Psoas muscle (tissue), 8 donors: ENCODE data around the gene MAP1S. TPM values are rescaled to one million over a fixed set of nuclear protein-coding genes. Genes with fewer than 3 reads are reported as not detected.

Source experiments
- ATAC-seq, 4 donors: fragments of 200-7000 bp; cut with Tn5 transposase; one replicate each; pipeline ENCODE4 v1.9.1; 2020; ENCODE audit warnings: moderate library complexity in 3 of 4, mild to moderate bottlenecking in 2 of 4
- DNase-seq, 2 donors: peaks; one replicate each; pipeline ENCODE4 v3.0.0-alpha.2; 2020
- H3K27ac ChIP-seq: fragments of 200-600 bp; one replicate; pipeline ENCODE4 v1.8.0; 2022
- H3K27me3 ChIP-seq, 3 donors: fragments of 200-600 bp in 1 of 3; one replicate each; pipeline versions ENCODE4 v1.6.1 to v1.8.0; 2013 to 2022; ENCODE audit warnings: low read length in 2 of 3, mild to moderate bottlenecking in 2 of 3, moderate library complexity in 1 of 3; ENCODE audit not compliant: insufficient read depth in 3 of 3
- H3K36me3 ChIP-seq, 2 donors: fragments of 200-600 bp in 1 of 2; one replicate each; pipeline versions ENCODE4 v1.6.1 to v1.8.0; 2013 to 2022; ENCODE audit warnings: low read depth in 1 of 2, mild to moderate bottlenecking in 1 of 2, moderate library complexity in 1 of 2; ENCODE audit not compliant: insufficient read depth in 1 of 2
- H3K4me1 ChIP-seq: fragments of 200-600 bp; one replicate; pipeline ENCODE4 v1.8.0; 2022
- H3K4me3 ChIP-seq: fragments of 200-600 bp; one replicate; pipeline ENCODE4 v1.8.0; 2022; ENCODE audit warnings: mild to moderate bottlenecking
- H3K9me3 ChIP-seq: fragments of 200-600 bp; one replicate; pipeline ENCODE4 v1.8.0; 2022
- WGBS, 3 donors: extraction: QIAGEN DNeasy Blood & Tissue Kit; methylation state at CpG; one replicate each; pipeline versions ENCODE4 v1.1.6 to v1.1.7; 2013; 5-methylcytosine and 5-hydroxymethylcytosine counted together
- intact Hi-C, 2 donors: fragments of 100-400 bp; cut with DNase I; formaldehyde crosslinking; loops; one replicate each; pipeline versions ENCODE4 v1.11.0 to v1.14.2; 2022
- polyA plus RNA-seq, 3 donors: library from polyadenylated mRNA; stranded (reverse); fragments of 200-250 nt; gene quantifications; one replicate each; pipeline ENCODE4 v1.2.3, GENCODE V29; 2013
- total RNA-seq, 4 donors: library from RNA; stranded (reverse); fragmentation: NEBNext Ultra II Directional in 2 of 4; extraction: Animal tissue kit (Norgen Biotek cat#: 25700) in 2 of 4; gene quantifications; one replicate each; pipeline versions ENCODE4 v1.2.1 to v1.2.4, GENCODE V29; 2021 to 2023
- TF ChIP-seq, protein P1 (sequence below): fragments of 200-600 bp; IDR thresholded peaks from one replicate; pipeline ENCODE4 v1.8.0; 2022; ENCODE audit warnings: antibody characterized with exemption
- donor health status: healthy with polysubstance abuse.
- donor health status: DM: no; HTN: no; CAD: no; lungs with moderate emphysema.
- donor health status: Bipolar disorder and iron deficiency.
- donor health status: healthy.
- donor health status: DM: yes; HTN: yes; CAD: no.
- donor health status: DM: no; HTN: no; CAD: no.
- donor health status: DM: no; HTN: no; CAD: no.
- donor health status: DM: yes; HTN: yes; CAD: no.

The MAP1S gene
- total and polyA plus RNA-seq, 7 donors = 19.1 to 60.6 (median 42.4) TPM

DNA sequence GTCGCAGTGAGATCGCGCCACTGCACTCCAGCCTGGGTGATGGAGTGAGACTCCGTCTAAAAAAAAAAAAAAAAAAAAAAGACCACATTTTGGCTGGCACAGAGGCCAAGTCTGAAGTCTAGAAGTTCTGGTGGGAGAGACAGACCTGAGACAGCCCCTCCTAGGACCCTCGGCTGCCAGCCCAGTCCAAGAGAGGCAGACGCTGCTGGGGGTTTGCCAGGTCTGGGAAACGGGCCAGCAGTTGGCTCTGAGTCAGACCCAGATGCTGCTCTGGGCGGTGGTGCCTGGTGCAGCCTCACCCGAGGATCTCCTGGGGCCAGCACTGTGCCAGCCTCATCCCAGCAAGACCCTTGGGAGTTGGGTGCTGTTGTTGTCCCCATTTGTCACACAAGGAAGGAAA lies 37.8 kb downstream of the MAP1S start:
- no peak overlapping the region for H3K27ac ChIP-seq
- no peaks in the 10 kb centered on the region for H3K4me1 ChIP-seq
- DNase-seq = no peak
- TF ChIP-seq, protein P1, sequence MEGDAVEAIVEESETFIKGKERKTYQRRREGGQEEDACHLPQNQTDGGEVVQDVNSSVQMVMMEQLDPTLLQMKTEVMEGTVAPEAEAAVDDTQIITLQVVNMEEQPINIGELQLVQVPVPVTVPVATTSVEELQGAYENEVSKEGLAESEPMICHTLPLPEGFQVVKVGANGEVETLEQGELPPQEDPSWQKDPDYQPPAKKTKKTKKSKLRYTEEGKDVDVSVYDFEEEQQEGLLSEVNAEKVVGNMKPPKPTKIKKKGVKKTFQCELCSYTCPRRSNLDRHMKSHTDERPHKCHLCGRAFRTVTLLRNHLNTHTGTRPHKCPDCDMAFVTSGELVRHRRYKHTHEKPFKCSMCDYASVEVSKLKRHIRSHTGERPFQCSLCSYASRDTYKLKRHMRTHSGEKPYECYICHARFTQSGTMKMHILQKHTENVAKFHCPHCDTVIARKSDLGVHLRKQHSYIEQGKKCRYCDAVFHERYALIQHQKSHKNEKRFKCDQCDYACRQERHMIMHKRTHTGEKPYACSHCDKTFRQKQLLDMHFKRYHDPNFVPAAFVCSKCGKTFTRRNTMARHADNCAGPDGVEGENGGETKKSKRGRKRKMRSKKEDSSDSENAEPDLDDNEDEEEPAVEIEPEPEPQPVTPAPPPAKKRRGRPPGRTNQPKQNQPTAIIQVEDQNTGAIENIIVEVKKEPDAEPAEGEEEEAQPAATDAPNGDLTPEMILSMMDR = no peak
- H3K9me3 ChIP-seq = no peaks in the 10 kb centered on the region
- no peak overlapping the region for H3K4me3 ChIP-seq
- H3K36me3 ChIP-seq = no peaks in the 10 kb centered on the region
- WGBS, 3 donors = 12 to 15% (median 13%) methylated on average over 8 to 9 of the region's 9 CpGs
- intact Hi-C loops = no loop called here
- no peak for ATAC-seq
- peaks cover 0 to 8% (median 8%) of the 10 kb centered on the region in 3 donors for H3K27me3 ChIP-seq

GRCh38 chr19:17758515-17758914 lies 39.2 kb downstream of the MAP1S start:
- H3K27me3 ChIP-seq = peaks cover 0 to 6% (median 4%) of the 10 kb centered on the region in 3 donors
- WGBS, 3 donors = 54% methylated on average over 5 of the region's 5 CpGs
- no peak for DNase-seq
- no peak overlapping the region for H3K27ac ChIP-seq
- H3K36me3 ChIP-seq = no peaks in the 10 kb centered on the region
- H3K9me3 ChIP-seq = no peaks in the 10 kb centered on the region
- intact Hi-C loops = no loop called here
- TF ChIP-seq, protein P1 = no peak
- H3K4me3 ChIP-seq = no peak overlapping the region
- H3K4me1 ChIP-seq = no peaks in the 10 kb centered on the region
- no peak for ATAC-seq

DNA sequence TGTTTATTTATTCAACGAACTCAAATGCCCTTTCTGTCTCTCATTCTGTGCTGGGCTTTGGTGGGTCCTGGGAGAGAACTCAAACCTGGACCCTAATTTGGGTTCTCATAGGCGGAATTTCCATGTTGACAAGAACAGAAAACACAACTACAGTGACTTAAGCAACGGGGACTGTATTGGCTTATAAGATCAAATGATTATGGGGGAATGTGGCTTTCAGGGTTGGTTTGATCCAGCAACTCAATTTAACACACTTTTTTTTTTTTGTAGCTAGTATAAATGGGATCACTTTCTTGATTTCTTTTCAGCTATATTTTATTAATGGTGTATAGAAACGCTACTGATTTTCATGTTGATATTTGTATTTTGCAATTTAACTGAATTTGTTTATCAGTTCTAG lies 41.9 kb downstream of the MAP1S start:
- no peaks in the 10 kb centered on the region for H3K36me3 ChIP-seq
- H3K4me1 ChIP-seq = no peaks in the 10 kb centered on the region
- TF ChIP-seq, protein P1 = no peak
- DNase-seq = no peak
- no peak overlapping the region for H3K4me3 ChIP-seq
- no peak for ATAC-seq
- peaks cover 0 to 8% (median 6%) of the 10 kb centered on the region in 3 donors for H3K27me3 ChIP-seq
- WGBS, 3 donors = 77 to 85% (median 83%) methylated on average over 4 of the region's 4 CpGs
- H3K9me3 ChIP-seq = no peaks in the 10 kb centered on the region
- intact Hi-C loops = no loop called here
- no peak overlapping the region for H3K27ac ChIP-seq

DNA sequence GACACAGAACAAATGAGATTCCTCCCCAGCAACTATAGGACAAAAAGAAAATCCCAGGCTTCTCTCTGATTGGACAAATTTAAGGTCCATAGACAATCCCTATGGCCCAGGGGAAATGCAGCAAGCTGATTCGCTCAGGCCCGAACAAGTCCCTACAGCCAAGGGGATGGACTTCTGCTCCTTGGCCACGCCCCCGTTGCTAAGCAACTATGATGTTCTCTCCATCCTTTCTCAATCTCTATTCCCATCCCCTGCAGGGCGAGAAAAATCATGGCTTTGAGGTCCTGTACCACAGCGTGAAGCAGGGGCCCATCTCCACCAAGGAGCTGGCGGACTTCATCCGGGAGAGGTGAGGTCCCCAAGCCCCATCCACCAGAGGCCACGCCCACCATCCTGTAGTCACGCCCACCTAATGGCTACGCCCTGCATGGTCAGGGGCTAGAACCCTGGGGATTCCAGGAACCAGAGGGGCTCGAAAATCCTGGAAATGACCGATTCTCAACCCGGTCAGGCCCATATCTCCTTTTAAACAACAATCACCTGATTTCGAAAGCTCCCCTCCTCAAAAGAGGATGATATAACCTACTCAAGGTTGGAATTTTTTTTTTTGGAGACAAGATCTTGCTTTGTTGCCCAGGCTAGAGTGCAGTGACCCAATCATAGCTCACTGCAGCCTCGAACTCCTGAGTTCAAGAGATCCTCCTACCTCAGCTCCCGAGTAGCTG lies 43.4 kb downstream of the MAP1S start:
- no peaks in the 10 kb centered on the region for H3K9me3 ChIP-seq
- no peak overlapping the region for H3K4me3 ChIP-seq
- TF ChIP-seq, protein P1 = no peak
- H3K4me1 ChIP-seq = no peaks in the 10 kb centered on the region
- H3K27ac ChIP-seq = no peak overlapping the region
- no peak for DNase-seq
- intact Hi-C loops = no loop called here
- ATAC-seq = no peak
- no peaks in the 10 kb centered on the region for H3K36me3 ChIP-seq
- peaks cover 0 to 16% (median 6%) of the 10 kb centered on the region in 3 donors for H3K27me3 ChIP-seq
- 40 to 53% (median 48%) methylated on average over 17 of the region's 17 CpGs for WGBS, 3 donors

DNA sequence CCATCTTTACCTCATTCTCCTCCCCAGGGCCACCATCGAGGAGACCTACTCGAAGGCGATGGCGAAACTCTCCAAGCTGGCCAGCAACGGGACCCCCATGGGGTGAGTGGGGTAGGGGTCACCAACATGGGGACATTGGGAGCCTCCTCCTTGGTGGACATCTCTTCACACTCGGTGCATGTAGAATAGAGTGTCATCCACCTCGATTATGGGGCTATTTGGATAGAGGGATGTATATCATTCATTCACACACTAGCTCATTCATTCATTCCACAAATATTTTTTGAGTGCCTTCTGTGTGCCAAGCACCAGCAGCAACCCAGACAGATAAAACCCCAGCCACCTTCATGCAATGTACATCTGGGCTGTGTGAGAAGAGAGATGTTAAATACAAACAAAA lies 45.1 kb downstream of the MAP1S start:
- intact Hi-C loops = no loop called here

More for the DNA sequence above, 45.1 kb downstream of the MAP1S start:
- no peaks in the 10 kb centered on the region for H3K9me3 ChIP-seq
- WGBS, 3 donors = 85 to 88% (median 87%) methylated on average over 7 of the region's 7 CpGs
- no peak overlapping the region for H3K4me3 ChIP-seq
- H3K27ac ChIP-seq = no peak overlapping the region
- no peak for ATAC-seq
- no peaks in the 10 kb centered on the region for H3K36me3 ChIP-seq
- TF ChIP-seq, protein P1 = no peak
- H3K4me1 ChIP-seq = no peaks in the 10 kb centered on the region
- H3K27me3 ChIP-seq = peaks cover 0 to 16% (median 3%) of the 10 kb centered on the region in 3 donors
- no peak for DNase-seq
